ENCODE data around the gene SLMAP. TPM values are rescaled to one million over a fixed set of nuclear protein-coding genes. Genes with fewer than 3 reads are reported as not detected.
A peak's percentile ranks its signal among the peaks of the same experiment; 100 is the strongest.

The SLMAP gene
- total and polyA plus RNA-seq, 2 of the 13 experiments (the other 11 are each of a cell fraction or from before 2014, with no cell fraction given), result 24.0 to 48.3 TPM

- TF ChIP-seq PRDM10 (CRISPR knock-in tag; IDR thresholded peaks at IDR 0.05; ENCODE audit: low read depth) (no peak), NAIF1 (CRISPR knock-in tag; IDR thresholded peaks at IDR 0.05; ENCODE audit: borderline replicate concordance) (no peak), XRCC5 (optimal IDR thresholded peaks at IDR 0.05; ENCODE audit: low read length) (no peak), ZNF768 (CRISPR knock-in tag; IDR thresholded peaks at IDR 0.05) (no peak), ZNF580 (CRISPR knock-in tag; IDR thresholded peaks at IDR 0.05; ENCODE audit: borderline replicate concordance, low read depth) (no peak), REXO4 (CRISPR knock-in tag; IDR thresholded peaks at IDR 0.05; ENCODE audit: borderline replicate concordance) (no peak), KDM5B (CRISPR knock-in tag; IDR thresholded peaks at IDR 0.05; ENCODE audit: borderline replicate concordance) (no peak), AGO2 (optimal IDR thresholded peaks at IDR 0.05; ENCODE audit: low read depth, low read length) (no peak), ZNF761 (CRISPR knock-in tag; conservative IDR thresholded peaks at IDR 0.05) (no peak), ZNF280D (CRISPR knock-in tag; IDR thresholded peaks at IDR 0.05) (no peak), ZBTB46 (CRISPR knock-in tag; IDR thresholded peaks at IDR 0.05; ENCODE audit: borderline replicate concordance) (no peak), GMEB1 (CRISPR knock-in tag; IDR thresholded peaks at IDR 0.05; ENCODE audit: borderline replicate concordance) (0 out of 2 replicates have a peak, but pooled peaks have one; percentile 8), SRSF4 (IDR thresholded peaks at IDR 0.05; ENCODE audit: low read depth, low read length, poor library complexity, severe bottlenecking) (no peak), MNT (IDR thresholded peaks at IDR 0.05) (no peak), HNF4A (CRISPR knock-in tag; IDR thresholded peaks at IDR 0.05) (no peak), GATAD2A (CRISPR knock-in tag; IDR thresholded peaks at IDR 0.05) (no peak), AKAP8 (CRISPR knock-in tag; IDR thresholded peaks at IDR 0.05) (no peak)
Observed at GRCh38 chr3:57948080-57948671, 192.1 kb downstream of the SLMAP start (continued).
